HL-60 (cell line): Measurements from ENCODE around the gene SDK1.

Experiments used
- DNase-seq, 2 experiments: peaks; one replicate each; pipeline ENCODE4 v3.0.0-alpha.2; 2010 to 2020; ENCODE audit warnings: low read depth in 1 of 2, low spot score in 1 of 2
- H3K27ac ChIP-seq: fragments of 250-450 bp; sonication (Bioruptor Pico); replicated peaks from 2 replicates; pipeline ENCODE4 v1.5.1; 2020; ENCODE audit warnings: mild to moderate bottlenecking, moderate library complexity
- H3K27me3 ChIP-seq: fragments of 250-450 bp; sonication (Bioruptor Pico); 2 replicates; pipeline ENCODE4 v1.5.1; 2021; ENCODE audit warnings: mild to moderate bottlenecking, moderate library complexity; ENCODE audit not compliant: insufficient read depth, poor library complexity, severe bottlenecking
- H3K4me3 ChIP-seq: replicated peaks from 2 replicates; pipeline ENCODE4 v1.5.1; 2011; ENCODE audit warnings: mild to moderate bottlenecking, control low read depth, low read length; ENCODE audit not compliant: insufficient read depth
- CTCF ChIP-seq: IDR thresholded peaks from one replicate; pipeline ENCODE4 v1.5.1; 2011; ENCODE audit warnings: low read length, control low read depth, inconsistent platforms; ENCODE audit not compliant: insufficient read depth
- GABPA ChIP-seq: IDR thresholded peaks from 2 replicates; pipeline ENCODE4 v1.6.1; 2012; ENCODE audit warnings: low read depth
- POLR2AphosphoS5 ChIP-seq: IDR thresholded peaks from 2 replicates; pipeline ENCODE4 v1.6.1; 2012; ENCODE audit warnings: low read depth
- REST ChIP-seq: IDR thresholded peaks from 2 replicates; pipeline ENCODE4 v1.6.1; 2012; ENCODE audit warnings: low read depth; ENCODE audit not compliant: insufficient replicate concordance
- SPI1 ChIP-seq: IDR thresholded peaks from 2 replicates; pipeline ENCODE4 v1.6.1; 2012; ENCODE audit warnings: low read depth, mild to moderate bottlenecking, borderline replicate concordance

The SDK1 gene

GRCh38 chr7:3908153-3908552 is 607.1 kb downstream of the SDK1 start:
- Histone ChIP-seq H3K27me3 (no peaks in the 10 kb centered on the region), H3K4me3 (no peak overlapping the region), H3K27ac (no peak overlapping the region)
- DNase-seq, result no peak
- TF ChIP-seq POLR2AphosphoS5 (no peak), SPI1 (no peak), REST (no peak), GABPA (no peak), CTCF (no peak)

GRCh38 chr7:3909128-3909527 is 608.1 kb downstream of the SDK1 start:
- Histone ChIP-seq H3K27me3 (no peaks in the 10 kb centered on the region), H3K4me3 (no peak overlapping the region), H3K27ac (no peak overlapping the region)
- DNase-seq, result no peak
- no peak for TF ChIP-seq GABPA
- TF ChIP-seq POLR2AphosphoS5, result no peak
- TF ChIP-seq CTCF, result no peak
- TF ChIP-seq SPI1, result no peak
- no peak for TF ChIP-seq REST

DNA sequence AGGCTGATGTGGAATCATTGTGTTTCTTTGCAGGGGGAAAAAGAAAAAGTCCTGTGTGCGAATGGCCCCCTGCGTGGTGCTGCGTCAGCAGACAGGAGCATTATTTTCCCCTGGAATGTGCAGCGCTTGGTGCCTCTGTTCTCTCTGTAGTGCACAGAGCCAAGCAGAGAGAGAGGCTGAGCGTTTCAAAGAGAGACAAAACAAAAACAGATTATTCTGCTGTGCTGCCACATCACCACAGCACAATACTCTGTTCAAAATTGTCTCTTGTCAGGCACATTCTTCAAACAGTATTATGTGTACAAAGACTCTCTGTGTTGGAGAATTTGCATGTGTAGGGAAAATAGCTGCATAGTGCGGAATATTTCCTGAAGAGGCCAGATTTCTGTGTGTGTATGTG is 609.0 kb downstream of the SDK1 start:
- no peak for DNase-seq
- Histone ChIP-seq H3K4me3 (no peak overlapping the region), H3K27ac (no peak overlapping the region), H3K27me3 (no peaks in the 10 kb centered on the region)
- TF ChIP-seq CTCF, result no peak
- TF ChIP-seq GABPA, result no peak
- TF ChIP-seq REST, result no peak
- TF ChIP-seq SPI1, result no peak
- no peak for TF ChIP-seq POLR2AphosphoS5
